Stimulated activated CD4-positive, alpha-beta T cell treated with anti-CD3 and anti-CD28 coated beads, Interleukin-2, amount 100 ng/mL, for 48 hours (primary cell): ENCODE results near the gene UGT1A6.
"Not testable (repeated sequence)": the region's sequence is repeated elsewhere in the genome, so short reads cannot be mapped to it uniquely, and the experiment has no call there.

Source experiments
- DNase-seq, 2 donors: peaks; one replicate each; pipeline ENCODE4 v3.0.0-alpha.2; 2020

UGT1A6 gene

GRCh38 chr2:233692648-233693047, at the start of gene UGT1A6:
TSS of gene UGT1A6 (plus strand) at chr2:233692890. CDS start at chr2:233693005, 115 bp downstream.
- DNase-seq = no peak

- no peak for DNase-seq
Observed at GRCh38 chr2:233643128-233643527, 49.6 kb upstream of the UGT1A6 start.

- DNase-seq = not testable (repeated sequence)
Observed at GRCh38 chr2:233646033-233646432, 46.7 kb upstream of the UGT1A6 start.

GRCh38 chr2:233650981-233651380, 41.7 kb upstream of the UGT1A6 start:
- DNase-seq = no peak

GRCh38 chr2:233651430-233651829, 41.3 kb upstream of the UGT1A6 start:
- no peak for DNase-seq

- no peak for DNase-seq
Observed at GRCh38 chr2:233654501-233654900, 38.2 kb upstream of the UGT1A6 start.

- DNase-seq = no peak
Observed at GRCh38 chr2:233655043-233655442, 37.6 kb upstream of the UGT1A6 start.

- not testable (repeated sequence) for DNase-seq
Observed at GRCh38 chr2:233655943-233656342, 36.7 kb upstream of the UGT1A6 start.

- DNase-seq = no peak
Observed at GRCh38 chr2:233656443-233656842, 36.2 kb upstream of the UGT1A6 start.

- DNase-seq = no peak
Observed at GRCh38 chr2:233658610-233659009, 34.1 kb upstream of the UGT1A6 start.

GRCh38 chr2:233663911-233664310, 28.8 kb upstream of the UGT1A6 start:
- no peak for DNase-seq

GRCh38 chr2:233668605-233669260, 24.0 kb upstream of the UGT1A6 start:
- no peak for DNase-seq

GRCh38 chr2:233671290-233672161, 21.2 kb upstream of the UGT1A6 start, which contains the start of gene UGT1A9:
TSS of gene UGT1A9 (plus strand) at chr2:233671898. CDS start at chr2:233671935, 37 bp downstream.
- no peak for DNase-seq

GRCh38 chr2:233672886-233673285, 19.8 kb upstream of the UGT1A6 start:
- DNase-seq = no peak

GRCh38 chr2:233673896-233674295, 18.8 kb upstream of the UGT1A6 start:
- no peak for DNase-seq

GRCh38 chr2:233674314-233674713, 18.4 kb upstream of the UGT1A6 start:
- DNase-seq = no peak

GRCh38 chr2:233674995-233675394, 17.7 kb upstream of the UGT1A6 start:
- no peak for DNase-seq

GRCh38 chr2:233676046-233676445, 16.6 kb upstream of the UGT1A6 start:
- DNase-seq = no peak

- no peak for DNase-seq
Observed at GRCh38 chr2:233679196-233679595, 13.5 kb upstream of the UGT1A6 start.

GRCh38 chr2:233680361-233681045, 12.2 kb upstream of the UGT1A6 start:
- no peak for DNase-seq

- DNase-seq = no peak
Observed at GRCh38 chr2:233681521-233682099, 11.1 kb upstream of the UGT1A6 start, which contains the start of gene UGT1A7. TSS of gene UGT1A7 (plus strand) at chr2:233681901. CDS start at chr2:233681938, 37 bp downstream.

GRCh38 chr2:233684640-233685039, 8.1 kb upstream of the UGT1A6 start:
- DNase-seq = no peak

- no peak for DNase-seq
Observed at GRCh38 chr2:233686928-233687327, 5.8 kb upstream of the UGT1A6 start.
